ENCODE results near the gene LRP2. TPM values are rescaled to one million over a fixed set of nuclear protein-coding genes. Genes with fewer than 3 reads are reported as not detected.

Gene LRP2
- total and polyA plus RNA-seq, 2 of the 8 experiments (the other 6 are each of a cell fraction or from before 2014, with no cell fraction given): 2.0 to 2.9 TPM

DNA sequence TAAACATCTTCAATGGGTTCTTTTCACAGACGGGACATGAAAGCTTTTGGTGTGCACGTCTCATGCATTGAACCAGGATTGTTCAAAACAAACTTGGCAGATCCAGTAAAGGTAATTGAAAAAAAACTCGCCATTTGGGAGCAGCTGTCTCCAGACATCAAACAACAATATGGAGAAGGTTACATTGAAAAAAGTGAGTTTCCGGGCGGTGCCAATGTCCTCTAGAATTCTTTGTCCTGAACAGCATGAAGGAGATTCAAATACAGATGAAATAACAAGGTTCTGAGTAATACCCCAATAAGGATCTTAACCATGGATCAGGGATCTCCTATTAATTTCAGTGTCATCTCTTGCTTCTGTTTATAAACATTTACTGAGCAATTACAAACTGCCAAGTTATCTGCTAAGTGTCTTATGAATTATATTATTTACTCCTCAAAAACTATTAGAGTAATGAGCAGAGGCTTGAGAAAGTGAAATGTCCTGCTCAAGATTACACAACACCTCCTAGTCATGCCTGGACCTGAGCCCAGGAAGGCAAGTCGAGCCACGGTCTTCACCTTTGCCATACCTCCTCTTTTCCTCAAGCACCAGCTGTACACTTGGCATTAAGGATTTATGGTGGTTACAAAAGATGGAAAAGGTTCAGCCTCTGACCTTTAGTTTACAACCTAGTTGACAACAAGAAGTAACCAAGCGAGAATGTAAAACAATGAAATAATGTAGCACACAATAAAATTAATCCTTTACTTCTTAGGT is 270.4 kb downstream of the LRP2 start (continued):
- TF ChIP-seq, protein P1, sequence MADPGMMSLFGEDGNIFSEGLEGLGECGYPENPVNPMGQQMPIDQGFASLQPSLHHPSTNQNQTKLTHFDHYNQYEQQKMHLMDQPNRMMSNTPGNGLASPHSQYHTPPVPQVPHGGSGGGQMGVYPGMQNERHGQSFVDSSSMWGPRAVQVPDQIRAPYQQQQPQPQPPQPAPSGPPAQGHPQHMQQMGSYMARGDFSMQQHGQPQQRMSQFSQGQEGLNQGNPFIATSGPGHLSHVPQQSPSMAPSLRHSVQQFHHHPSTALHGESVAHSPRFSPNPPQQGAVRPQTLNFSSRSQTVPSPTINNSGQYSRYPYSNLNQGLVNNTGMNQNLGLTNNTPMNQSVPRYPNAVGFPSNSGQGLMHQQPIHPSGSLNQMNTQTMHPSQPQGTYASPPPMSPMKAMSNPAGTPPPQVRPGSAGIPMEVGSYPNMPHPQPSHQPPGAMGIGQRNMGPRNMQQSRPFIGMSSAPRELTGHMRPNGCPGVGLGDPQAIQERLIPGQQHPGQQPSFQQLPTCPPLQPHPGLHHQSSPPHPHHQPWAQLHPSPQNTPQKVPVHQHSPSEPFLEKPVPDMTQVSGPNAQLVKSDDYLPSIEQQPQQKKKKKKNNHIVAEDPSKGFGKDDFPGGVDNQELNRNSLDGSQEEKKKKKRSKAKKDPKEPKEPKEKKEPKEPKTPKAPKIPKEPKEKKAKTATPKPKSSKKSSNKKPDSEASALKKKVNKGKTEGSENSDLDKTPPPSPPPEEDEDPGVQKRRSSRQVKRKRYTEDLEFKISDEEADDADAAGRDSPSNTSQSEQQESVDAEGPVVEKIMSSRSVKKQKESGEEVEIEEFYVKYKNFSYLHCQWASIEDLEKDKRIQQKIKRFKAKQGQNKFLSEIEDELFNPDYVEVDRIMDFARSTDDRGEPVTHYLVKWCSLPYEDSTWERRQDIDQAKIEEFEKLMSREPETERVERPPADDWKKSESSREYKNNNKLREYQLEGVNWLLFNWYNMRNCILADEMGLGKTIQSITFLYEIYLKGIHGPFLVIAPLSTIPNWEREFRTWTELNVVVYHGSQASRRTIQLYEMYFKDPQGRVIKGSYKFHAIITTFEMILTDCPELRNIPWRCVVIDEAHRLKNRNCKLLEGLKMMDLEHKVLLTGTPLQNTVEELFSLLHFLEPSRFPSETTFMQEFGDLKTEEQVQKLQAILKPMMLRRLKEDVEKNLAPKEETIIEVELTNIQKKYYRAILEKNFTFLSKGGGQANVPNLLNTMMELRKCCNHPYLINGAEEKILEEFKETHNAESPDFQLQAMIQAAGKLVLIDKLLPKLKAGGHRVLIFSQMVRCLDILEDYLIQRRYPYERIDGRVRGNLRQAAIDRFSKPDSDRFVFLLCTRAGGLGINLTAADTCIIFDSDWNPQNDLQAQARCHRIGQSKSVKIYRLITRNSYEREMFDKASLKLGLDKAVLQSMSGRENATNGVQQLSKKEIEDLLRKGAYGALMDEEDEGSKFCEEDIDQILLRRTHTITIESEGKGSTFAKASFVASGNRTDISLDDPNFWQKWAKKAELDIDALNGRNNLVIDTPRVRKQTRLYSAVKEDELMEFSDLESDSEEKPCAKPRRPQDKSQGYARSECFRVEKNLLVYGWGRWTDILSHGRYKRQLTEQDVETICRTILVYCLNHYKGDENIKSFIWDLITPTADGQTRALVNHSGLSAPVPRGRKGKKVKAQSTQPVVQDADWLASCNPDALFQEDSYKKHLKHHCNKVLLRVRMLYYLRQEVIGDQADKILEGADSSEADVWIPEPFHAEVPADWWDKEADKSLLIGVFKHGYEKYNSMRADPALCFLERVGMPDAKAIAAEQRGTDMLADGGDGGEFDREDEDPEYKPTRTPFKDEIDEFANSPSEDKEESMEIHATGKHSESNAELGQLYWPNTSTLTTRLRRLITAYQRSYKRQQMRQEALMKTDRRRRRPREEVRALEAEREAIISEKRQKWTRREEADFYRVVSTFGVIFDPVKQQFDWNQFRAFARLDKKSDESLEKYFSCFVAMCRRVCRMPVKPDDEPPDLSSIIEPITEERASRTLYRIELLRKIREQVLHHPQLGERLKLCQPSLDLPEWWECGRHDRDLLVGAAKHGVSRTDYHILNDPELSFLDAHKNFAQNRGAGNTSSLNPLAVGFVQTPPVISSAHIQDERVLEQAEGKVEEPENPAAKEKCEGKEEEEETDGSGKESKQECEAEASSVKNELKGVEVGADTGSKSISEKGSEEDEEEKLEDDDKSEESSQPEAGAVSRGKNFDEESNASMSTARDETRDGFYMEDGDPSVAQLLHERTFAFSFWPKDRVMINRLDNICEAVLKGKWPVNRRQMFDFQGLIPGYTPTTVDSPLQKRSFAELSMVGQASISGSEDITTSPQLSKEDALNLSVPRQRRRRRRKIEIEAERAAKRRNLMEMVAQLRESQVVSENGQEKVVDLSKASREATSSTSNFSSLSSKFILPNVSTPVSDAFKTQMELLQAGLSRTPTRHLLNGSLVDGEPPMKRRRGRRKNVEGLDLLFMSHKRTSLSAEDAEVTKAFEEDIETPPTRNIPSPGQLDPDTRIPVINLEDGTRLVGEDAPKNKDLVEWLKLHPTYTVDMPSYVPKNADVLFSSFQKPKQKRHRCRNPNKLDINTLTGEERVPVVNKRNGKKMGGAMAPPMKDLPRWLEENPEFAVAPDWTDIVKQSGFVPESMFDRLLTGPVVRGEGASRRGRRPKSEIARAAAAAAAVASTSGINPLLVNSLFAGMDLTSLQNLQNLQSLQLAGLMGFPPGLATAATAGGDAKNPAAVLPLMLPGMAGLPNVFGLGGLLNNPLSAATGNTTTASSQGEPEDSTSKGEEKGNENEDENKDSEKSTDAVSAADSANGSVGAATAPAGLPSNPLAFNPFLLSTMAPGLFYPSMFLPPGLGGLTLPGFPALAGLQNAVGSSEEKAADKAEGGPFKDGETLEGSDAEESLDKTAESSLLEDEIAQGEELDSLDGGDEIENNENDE (IDR thresholded peaks at IDR 0.05; ENCODE audit: insufficient replicate concordance, low read length): no peak
- no peak for TF ChIP-seq SIN3A (conservative IDR thresholded peaks at IDR 0.05 in 1 of 2, IDR thresholded peaks at IDR 0.05 in 1 of 2; ENCODE audit: low read depth in 1 of 2, low read length in 2 of 2)
- no peak for TF ChIP-seq CHD1 (IDR thresholded peaks at IDR 0.05; ENCODE audit: low read depth, low read length)
- no peak for TF ChIP-seq SUZ12 (IDR thresholded peaks at IDR 0.05; ENCODE audit: low read length)
- TF ChIP-seq POLR2AphosphoS5 (IDR thresholded peaks at IDR 0.05; ENCODE audit: low read depth, low read length): no peak
- no peak for TF ChIP-seq NRF1 (IDR thresholded peaks at IDR 0.05; ENCODE audit: low read depth, low read length)
- no peak for TF ChIP-seq RBBP5 (IDR thresholded peaks at IDR 0.05; ENCODE audit: borderline replicate concordance, low read depth, low read length)
- no peak for TF ChIP-seq ASH2L (IDR thresholded peaks at IDR 0.05; ENCODE audit: low read length)
- TF ChIP-seq, protein P2, sequence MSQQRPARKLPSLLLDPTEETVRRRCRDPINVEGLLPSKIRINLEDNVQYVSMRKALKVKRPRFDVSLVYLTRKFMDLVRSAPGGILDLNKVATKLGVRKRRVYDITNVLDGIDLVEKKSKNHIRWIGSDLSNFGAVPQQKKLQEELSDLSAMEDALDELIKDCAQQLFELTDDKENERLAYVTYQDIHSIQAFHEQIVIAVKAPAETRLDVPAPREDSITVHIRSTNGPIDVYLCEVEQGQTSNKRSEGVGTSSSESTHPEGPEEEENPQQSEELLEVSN (IDR thresholded peaks at IDR 0.05): no peak

Measured in H1 (cell line).